ENCODE data around the gene RESF1. TPM values are rescaled to one million over a fixed set of nuclear protein-coding genes. Genes with fewer than 3 reads are reported as not detected.

Gene RESF1
- total RNA-seq, 1 experiment from 2014 or later: 91.4 TPM

DNA sequence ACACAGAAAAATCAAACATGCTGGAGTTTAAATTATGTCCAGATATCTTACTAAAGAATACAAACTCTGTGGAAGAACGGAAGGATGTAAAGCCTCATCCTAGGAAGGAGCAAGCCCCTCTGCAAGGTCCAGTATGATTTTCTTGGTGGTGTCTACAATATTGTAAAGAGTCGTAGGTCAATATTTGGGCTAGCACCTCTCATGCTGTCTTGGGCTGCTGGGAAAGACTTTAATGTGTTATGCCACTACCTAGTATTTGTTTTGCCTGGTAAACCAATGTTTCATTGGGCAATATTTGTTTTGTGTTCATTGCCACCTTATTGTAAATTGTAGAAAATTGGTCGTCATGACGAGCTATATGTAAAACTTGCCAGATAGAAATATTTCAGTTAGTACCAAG, 26.6 kb downstream of the RESF1 start:
- H3K27ac Mint-ChIP-seq: no peak overlapping the region
- CTCF ChIA-PET: no interaction called here
- H3K27me3 Mint-ChIP-seq (ENCODE audit: low read depth): peaks cover 30% of the 10 kb centered on the region
- TF ChIP-seq ZNF138 (CRISPR knock-in tag; conservative IDR thresholded peaks at IDR 0.05): no peak
- TF ChIP-seq, protein P1, sequence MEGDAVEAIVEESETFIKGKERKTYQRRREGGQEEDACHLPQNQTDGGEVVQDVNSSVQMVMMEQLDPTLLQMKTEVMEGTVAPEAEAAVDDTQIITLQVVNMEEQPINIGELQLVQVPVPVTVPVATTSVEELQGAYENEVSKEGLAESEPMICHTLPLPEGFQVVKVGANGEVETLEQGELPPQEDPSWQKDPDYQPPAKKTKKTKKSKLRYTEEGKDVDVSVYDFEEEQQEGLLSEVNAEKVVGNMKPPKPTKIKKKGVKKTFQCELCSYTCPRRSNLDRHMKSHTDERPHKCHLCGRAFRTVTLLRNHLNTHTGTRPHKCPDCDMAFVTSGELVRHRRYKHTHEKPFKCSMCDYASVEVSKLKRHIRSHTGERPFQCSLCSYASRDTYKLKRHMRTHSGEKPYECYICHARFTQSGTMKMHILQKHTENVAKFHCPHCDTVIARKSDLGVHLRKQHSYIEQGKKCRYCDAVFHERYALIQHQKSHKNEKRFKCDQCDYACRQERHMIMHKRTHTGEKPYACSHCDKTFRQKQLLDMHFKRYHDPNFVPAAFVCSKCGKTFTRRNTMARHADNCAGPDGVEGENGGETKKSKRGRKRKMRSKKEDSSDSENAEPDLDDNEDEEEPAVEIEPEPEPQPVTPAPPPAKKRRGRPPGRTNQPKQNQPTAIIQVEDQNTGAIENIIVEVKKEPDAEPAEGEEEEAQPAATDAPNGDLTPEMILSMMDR (IDR thresholded peaks at IDR 0.05): no peak
- no peak for TF ChIP-seq ZNF219 (CRISPR knock-in tag; IDR thresholded peaks at IDR 0.05; ENCODE audit: borderline replicate concordance)
- TF ChIP-seq, protein P2, sequence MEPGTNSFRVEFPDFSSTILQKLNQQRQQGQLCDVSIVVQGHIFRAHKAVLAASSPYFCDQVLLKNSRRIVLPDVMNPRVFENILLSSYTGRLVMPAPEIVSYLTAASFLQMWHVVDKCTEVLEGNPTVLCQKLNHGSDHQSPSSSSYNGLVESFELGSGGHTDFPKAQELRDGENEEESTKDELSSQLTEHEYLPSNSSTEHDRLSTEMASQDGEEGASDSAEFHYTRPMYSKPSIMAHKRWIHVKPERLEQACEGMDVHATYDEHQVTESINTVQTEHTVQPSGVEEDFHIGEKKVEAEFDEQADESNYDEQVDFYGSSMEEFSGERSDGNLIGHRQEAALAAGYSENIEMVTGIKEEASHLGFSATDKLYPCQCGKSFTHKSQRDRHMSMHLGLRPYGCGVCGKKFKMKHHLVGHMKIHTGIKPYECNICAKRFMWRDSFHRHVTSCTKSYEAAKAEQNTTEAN (CRISPR knock-in tag; IDR thresholded peaks at IDR 0.05): no peak
- TF ChIP-seq NR1H2 (CRISPR knock-in tag; IDR thresholded peaks at IDR 0.05): no peak
- TF ChIP-seq, protein P3, sequence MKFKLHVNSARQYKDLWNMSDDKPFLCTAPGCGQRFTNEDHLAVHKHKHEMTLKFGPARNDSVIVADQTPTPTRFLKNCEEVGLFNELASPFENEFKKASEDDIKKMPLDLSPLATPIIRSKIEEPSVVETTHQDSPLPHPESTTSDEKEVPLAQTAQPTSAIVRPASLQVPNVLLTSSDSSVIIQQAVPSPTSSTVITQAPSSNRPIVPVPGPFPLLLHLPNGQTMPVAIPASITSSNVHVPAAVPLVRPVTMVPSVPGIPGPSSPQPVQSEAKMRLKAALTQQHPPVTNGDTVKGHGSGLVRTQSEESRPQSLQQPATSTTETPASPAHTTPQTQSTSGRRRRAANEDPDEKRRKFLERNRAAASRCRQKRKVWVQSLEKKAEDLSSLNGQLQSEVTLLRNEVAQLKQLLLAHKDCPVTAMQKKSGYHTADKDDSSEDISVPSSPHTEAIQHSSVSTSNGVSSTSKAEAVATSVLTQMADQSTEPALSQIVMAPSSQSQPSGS (CRISPR knock-in tag; IDR thresholded peaks at IDR 0.05; ENCODE audit: borderline replicate concordance, low read depth): no peak
- peaks cover 93% of the 10 kb centered on the region for H3K36me3 Mint-ChIP-seq
- H3K9me3 Mint-ChIP-seq: peaks cover 65% of the 10 kb centered on the region
- POLR2A ChIA-PET: no interaction called here
- ATAC-seq (peak; percentile 38; the same call in 1 of the 2 replicates), DNase-seq (ENCODE audit: low spot score) (no peak)
- no peak overlapping the region for H3K4me3 Mint-ChIP-seq
- H3K4me1 Mint-ChIP-seq: peaks cover 33% of the 10 kb centered on the region

DNA sequence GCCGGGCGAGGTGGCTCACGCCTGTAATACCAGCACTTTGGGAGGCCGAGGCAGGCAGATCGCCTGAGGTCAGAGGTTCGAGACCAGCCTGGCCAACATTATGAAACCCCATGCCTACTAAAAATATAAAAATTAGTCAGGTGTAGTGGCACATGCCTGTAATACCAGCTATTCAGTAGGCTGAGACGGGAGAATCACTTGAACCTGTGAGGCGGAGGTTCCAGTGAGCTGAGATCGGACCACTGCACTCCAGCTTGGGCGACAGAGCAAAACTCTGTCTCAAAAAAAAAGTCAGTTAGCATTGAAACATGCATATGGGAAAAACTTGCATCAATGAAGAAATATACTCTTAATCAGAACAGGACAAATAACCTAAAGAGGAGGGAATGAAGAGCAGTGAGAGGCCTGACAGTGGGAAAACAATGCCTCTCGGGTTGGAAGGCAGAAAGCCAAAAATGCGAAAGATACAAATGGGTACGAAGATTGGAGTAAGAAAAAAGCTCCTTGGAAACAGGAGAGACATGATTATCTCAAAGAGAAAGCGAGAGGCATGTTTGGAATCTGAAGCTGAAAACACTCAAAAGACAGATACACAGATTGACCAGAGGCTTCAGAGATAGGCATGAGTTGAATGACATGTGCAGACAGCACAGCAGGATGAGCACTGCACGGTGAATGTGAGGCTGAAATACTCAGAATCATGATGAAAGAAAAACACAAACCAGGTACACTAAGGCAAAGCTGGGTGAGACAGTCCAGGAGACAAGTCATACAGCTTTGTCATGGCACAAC, 30.6 kb downstream of the RESF1 start:
- no peak for ATAC-seq
- Mint-ChIP-seq H3K36me3 (peaks cover 73% of the 10 kb centered on the region), H3K4me1 (peaks cover 30% of the 10 kb centered on the region), H3K27me3 (ENCODE audit: low read depth) (peaks cover 3% of the 10 kb centered on the region), H3K9me3 (peaks cover 26% of the 10 kb centered on the region), H3K27ac (peak overlapping the region; percentile 66), H3K4me3 (no peak overlapping the region)
- DNase-seq (ENCODE audit: low spot score): no peak
- CTCF ChIA-PET: interaction anchor here (0.6 kb wide), 2 partner anchors 56 to 276 kb away, joined by 3 read pairs; no protein-coding TSS in a partner anchor
- POLR2A ChIA-PET: no interaction called here
- TF ChIP-seq JAZF1 (CRISPR knock-in tag; IDR thresholded peaks at IDR 0.05) (no peak), ZNF138 (CRISPR knock-in tag; conservative IDR thresholded peaks at IDR 0.05) (no peak), NFATC4 (CRISPR knock-in tag; IDR thresholded peaks at IDR 0.05) (no peak), MYBL2 (CRISPR knock-in tag; IDR thresholded peaks at IDR 0.05) (no peak), ZBTB21 (CRISPR knock-in tag; IDR thresholded peaks at IDR 0.05; ENCODE audit: borderline replicate concordance) (no peak), NR2C2 (CRISPR knock-in tag; IDR thresholded peaks at IDR 0.05) (no peak), ELF4 (CRISPR knock-in tag; IDR thresholded peaks at IDR 0.05; ENCODE audit: low read depth) (no peak), RELA (CRISPR knock-in tag; IDR thresholded peaks at IDR 0.05; ENCODE audit: borderline replicate concordance) (no peak)
- TF ChIP-seq, protein P1 (IDR thresholded peaks at IDR 0.05): no peak
- TF ChIP-seq, protein P4, sequence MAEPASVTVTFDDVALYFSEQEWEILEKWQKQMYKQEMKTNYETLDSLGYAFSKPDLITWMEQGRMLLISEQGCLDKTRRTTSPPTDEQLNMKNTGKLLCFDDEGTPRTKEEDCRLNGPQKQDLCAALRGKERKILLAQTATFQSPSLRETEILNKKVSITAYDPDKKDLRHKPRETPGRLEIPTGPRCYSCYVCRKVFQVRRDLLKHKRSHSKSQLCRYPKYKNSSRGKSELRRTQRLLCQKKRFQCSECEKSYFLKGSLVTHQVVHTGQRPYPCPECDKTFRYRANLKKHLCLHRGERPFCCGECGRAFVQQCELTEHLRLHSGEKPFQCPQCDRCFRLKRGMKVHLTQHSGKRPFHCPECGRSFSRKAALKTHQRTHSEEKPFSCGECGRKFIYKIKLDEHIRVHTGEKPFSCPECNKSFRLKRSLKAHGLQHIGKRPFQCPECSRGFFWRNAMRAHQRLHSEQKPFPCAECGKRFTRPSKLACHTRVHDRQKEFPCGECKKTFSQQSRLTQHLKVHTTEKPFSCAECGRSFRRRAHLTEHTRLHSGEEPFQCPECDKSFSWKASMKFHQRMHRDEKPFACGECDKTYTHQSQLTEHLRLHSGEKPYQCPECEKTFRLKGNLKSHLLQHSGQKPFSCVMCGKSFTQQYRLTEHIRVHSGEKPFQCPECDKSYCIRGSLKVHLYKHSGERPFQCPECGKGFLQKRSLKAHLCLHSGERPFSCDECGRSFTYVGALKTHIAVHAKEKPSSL (CRISPR knock-in tag; conservative IDR thresholded peaks at IDR 0.05): no peak
- TF ChIP-seq, protein P3 (CRISPR knock-in tag; IDR thresholded peaks at IDR 0.05; ENCODE audit: borderline replicate concordance, low read depth): no peak
- TF ChIP-seq, protein P5, sequence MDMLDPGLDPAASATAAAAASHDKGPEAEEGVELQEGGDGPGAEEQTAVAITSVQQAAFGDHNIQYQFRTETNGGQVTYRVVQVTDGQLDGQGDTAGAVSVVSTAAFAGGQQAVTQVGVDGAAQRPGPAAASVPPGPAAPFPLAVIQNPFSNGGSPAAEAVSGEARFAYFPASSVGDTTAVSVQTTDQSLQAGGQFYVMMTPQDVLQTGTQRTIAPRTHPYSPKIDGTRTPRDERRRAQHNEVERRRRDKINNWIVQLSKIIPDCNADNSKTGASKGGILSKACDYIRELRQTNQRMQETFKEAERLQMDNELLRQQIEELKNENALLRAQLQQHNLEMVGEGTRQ (CRISPR knock-in tag; IDR thresholded peaks at IDR 0.05): no peak
- TF ChIP-seq, protein P6, sequence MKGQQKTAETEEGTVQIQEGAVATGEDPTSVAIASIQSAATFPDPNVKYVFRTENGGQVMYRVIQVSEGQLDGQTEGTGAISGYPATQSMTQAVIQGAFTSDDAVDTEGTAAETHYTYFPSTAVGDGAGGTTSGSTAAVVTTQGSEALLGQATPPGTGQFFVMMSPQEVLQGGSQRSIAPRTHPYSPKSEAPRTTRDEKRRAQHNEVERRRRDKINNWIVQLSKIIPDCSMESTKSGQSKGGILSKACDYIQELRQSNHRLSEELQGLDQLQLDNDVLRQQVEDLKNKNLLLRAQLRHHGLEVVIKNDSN (CRISPR knock-in tag; IDR thresholded peaks at IDR 0.05): no peak
- TF ChIP-seq, protein P7, sequence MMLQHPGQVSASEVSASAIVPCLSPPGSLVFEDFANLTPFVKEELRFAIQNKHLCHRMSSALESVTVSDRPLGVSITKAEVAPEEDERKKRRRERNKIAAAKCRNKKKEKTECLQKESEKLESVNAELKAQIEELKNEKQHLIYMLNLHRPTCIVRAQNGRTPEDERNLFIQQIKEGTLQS (CRISPR knock-in tag; conservative IDR thresholded peaks at IDR 0.05): no peak
- TF ChIP-seq, protein P8, sequence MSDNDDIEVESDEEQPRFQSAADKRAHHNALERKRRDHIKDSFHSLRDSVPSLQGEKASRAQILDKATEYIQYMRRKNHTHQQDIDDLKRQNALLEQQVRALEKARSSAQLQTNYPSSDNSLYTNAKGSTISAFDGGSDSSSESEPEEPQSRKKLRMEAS (CRISPR knock-in tag; IDR thresholded peaks at IDR 0.05): no peak
